VCaP (cell line): ENCODE data around the gene LRRD1.

Experiments
- H3K27ac ChIP-seq: fragments of 450-650 bp; 2 replicates; pipeline ENCODE4 v1.5.1; 2017
- CTCF ChIP-seq: fragments of 450-650 bp; conservative IDR thresholded peaks from 2 replicates; pipeline ENCODE4 v1.5.1; 2017; ENCODE audit warnings: mild to moderate bottlenecking, moderate library complexity

LRRD1 gene

GRCh38 chr7:92135052-92135889, 43.7 kb downstream of the LRRD1 start:
- H3K27ac ChIP-seq, result peak overlapping the region; percentile 97
- TF ChIP-seq CTCF, result no peak

- TF ChIP-seq CTCF, result no peak
- H3K27ac ChIP-seq, result peak within 1 kb of the TSS; percentile 97
Observed at GRCh38 chr7:92134271-92135051, 44.5 kb downstream of the LRRD1 start, which contains the start of gene CYP51A1. CYP51A1 (minus strand) TSS chr7:92134477; CDS start chr7:92134364, 113 bp downstream.

GRCh38 chr7:92133737-92134270, 45.1 kb downstream of the LRRD1 start:
- peak overlapping the region; percentile 97 for H3K27ac ChIP-seq

GRCh38 chr7:92133133-92133736, 45.7 kb downstream of the LRRD1 start:
- peak overlapping the region; percentile 97 for H3K27ac ChIP-seq
- TF ChIP-seq CTCF, result no peak

More at GRCh38 chr7:92133737-92134270, 45.1 kb downstream of the LRRD1 start:
- peak; percentile 96 for TF ChIP-seq CTCF

- TF ChIP-seq CTCF, result no peak
- H3K27ac ChIP-seq, result peak overlapping the region; percentile 97; the same call in 1 of the 2 replicates
Observed at GRCh38 chr7:92131764-92132330, 47.1 kb downstream of the LRRD1 start.

- H3K27ac ChIP-seq, result no peak overlapping the region
- no peak for TF ChIP-seq CTCF
Observed at GRCh38 chr7:92131093-92131492, 47.8 kb downstream of the LRRD1 start.
